Vagina (tissue), 2 donors: ENCODE results near the gene C3orf20. TPM values are rescaled to one million over a fixed set of nuclear protein-coding genes. Genes with fewer than 3 reads are reported as not detected.

Experiments used
- DNase-seq, 2 donors: peaks; one replicate each; pipeline ENCODE4 v3.0.0-alpha.2; 2017; ENCODE audit errors: extremely low spot score in 2 of 2
- H3K27ac ChIP-seq: fragments of 200-600 bp; sonication (generic); one replicate; pipeline ENCODE4 v1.5.1; 2019
- H3K27me3 ChIP-seq: fragments of 200-600 bp; sonication (generic); one replicate; pipeline ENCODE4 v1.5.1; 2019
- H3K36me3 ChIP-seq, 2 donors: fragments of 200-600 bp; sonication (generic); one replicate each; pipeline ENCODE4 v1.5.1; 2017 to 2019
- H3K4me1 ChIP-seq: fragments of 200-600 bp; sonication (generic); one replicate; pipeline ENCODE4 v1.5.1; 2019
- H3K4me3 ChIP-seq, 2 donors: fragments of 200-600 bp; sonication (generic); 1 replicate in 1 of 2; 2 replicates in 1 of 2; pipeline ENCODE4 v1.5.1; 2016 to 2019
- H3K9me3 ChIP-seq: fragments of 200-600 bp; sonication (generic); one replicate; pipeline ENCODE4 v1.5.1; 2019
- POLR2A ChIP-seq, 2 donors: fragments of 450-650 bp; IDR thresholded peaks; one replicate each; pipeline ENCODE4 v1.6.1; 2017; ENCODE audit warnings: antibody characterized with exemption in 2 of 2, mild to moderate bottlenecking in 2 of 2, moderate library complexity in 2 of 2
- POLR2AphosphoS5 ChIP-seq, 2 donors: sonication (generic); formaldehyde crosslinking; IDR thresholded peaks; one replicate each; pipeline ENCODE4 v1.9.0; 2017; ENCODE audit warnings: antibody characterized with exemption in 2 of 2, mild to moderate bottlenecking in 2 of 2, low read depth in 1 of 2; ENCODE audit not compliant: insufficient read depth in 1 of 2
- intact Hi-C: fragments of 100-400 bp; cut with DNase I; formaldehyde crosslinking; loops from one replicate; pipeline ENCODE4 v1.15.1; 2023
- total RNA-seq: library from RNA; depleted of rRNA; stranded (reverse); fragments of >200 nt; gene quantifications from one replicate; pipeline ENCODE4 v1.2.3, GENCODE V29; 2016
- TF ChIP-seq, protein P1 (sequence below), 3 experiments: fragments of 450-650 bp in 2 of 3; fragments of 200-600 bp in 1 of 3; sonication (generic) in 1 of 3; IDR thresholded peaks; one replicate each; pipeline ENCODE4 v1.5.1; 2017 to 2019; ENCODE audit warnings: antibody characterized with exemption in 3 of 3, mild to moderate bottlenecking in 2 of 3, moderate library complexity in 2 of 3

The C3orf20 gene
- total RNA-seq, 1 donor from 2014 or later = 0.49 TPM

DNA sequence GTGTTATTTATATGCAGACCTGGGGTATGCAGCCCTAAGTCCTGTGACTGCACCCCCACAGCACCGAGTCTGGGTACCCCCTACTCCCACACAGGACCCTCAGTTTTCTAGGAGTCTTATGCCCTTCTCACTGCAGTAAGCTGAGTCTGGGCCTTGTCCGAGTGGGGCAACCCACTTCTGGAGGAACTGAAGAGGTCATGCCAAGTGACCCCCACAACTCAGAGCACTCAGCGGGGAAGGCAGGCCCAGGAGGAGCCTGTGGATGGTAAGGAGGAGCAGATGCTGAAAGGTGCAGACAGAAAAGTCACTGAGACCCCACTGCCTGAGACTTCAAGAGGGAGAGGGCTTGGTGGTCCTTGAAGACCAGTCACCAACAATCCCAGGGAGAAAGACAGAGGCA, 87.8 kb downstream of the C3orf20 start:
- no peak overlapping the region for H3K27ac ChIP-seq
- H3K4me3 ChIP-seq = no peak overlapping the region
- DNase-seq = no peak
- no peaks in the 10 kb centered on the region for H3K36me3 ChIP-seq
- TF ChIP-seq POLR2A (IDR thresholded peaks at IDR 0.05) = no peak
- TF ChIP-seq, protein P1, sequence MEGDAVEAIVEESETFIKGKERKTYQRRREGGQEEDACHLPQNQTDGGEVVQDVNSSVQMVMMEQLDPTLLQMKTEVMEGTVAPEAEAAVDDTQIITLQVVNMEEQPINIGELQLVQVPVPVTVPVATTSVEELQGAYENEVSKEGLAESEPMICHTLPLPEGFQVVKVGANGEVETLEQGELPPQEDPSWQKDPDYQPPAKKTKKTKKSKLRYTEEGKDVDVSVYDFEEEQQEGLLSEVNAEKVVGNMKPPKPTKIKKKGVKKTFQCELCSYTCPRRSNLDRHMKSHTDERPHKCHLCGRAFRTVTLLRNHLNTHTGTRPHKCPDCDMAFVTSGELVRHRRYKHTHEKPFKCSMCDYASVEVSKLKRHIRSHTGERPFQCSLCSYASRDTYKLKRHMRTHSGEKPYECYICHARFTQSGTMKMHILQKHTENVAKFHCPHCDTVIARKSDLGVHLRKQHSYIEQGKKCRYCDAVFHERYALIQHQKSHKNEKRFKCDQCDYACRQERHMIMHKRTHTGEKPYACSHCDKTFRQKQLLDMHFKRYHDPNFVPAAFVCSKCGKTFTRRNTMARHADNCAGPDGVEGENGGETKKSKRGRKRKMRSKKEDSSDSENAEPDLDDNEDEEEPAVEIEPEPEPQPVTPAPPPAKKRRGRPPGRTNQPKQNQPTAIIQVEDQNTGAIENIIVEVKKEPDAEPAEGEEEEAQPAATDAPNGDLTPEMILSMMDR (IDR thresholded peaks at IDR 0.05) = no peak
- no peak for TF ChIP-seq POLR2AphosphoS5 (IDR thresholded peaks at IDR 0.05; ENCODE audit: insufficient read depth in 1 of 2, low read depth in 1 of 2)
- H3K4me1 ChIP-seq = no peaks in the 10 kb centered on the region
- H3K27me3 ChIP-seq = no peaks in the 10 kb centered on the region
- intact Hi-C loops = no loop called here
- no peaks in the 10 kb centered on the region for H3K9me3 ChIP-seq

DNA sequence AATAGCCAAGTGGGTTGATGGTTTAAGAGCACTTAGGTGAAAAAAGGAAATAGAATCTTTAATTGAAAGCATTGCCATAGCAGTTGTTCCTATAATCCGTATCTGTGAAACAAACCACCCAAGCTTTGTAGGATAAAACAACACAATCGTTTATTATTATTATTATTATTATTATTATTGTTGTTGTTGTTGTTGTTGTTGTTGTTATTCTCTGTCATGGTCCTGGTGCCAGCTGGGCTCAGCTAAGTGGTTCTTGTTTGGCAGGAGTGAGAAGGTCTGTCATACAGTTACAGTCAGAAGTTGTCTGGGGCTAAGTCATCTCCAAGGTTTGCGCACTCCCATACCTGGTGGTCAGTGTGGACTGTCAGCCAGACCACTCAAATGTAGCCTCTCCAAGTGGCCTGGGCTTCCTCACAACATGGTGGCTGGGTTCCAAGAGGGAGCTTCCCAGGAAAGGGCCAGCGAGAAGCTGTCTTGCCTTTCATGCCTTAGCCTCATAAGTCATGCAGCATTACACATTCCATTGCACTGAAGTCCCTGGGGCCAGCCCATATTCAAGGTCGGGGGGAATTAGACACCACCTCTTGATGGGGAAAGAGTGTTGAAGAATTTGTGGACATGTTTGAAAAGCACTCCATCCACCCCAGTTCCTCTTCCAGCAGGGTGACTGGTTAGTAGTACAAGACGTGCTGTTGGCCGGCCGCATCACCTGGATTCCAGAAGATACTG, 89.6 kb downstream of the C3orf20 start:
- Histone ChIP-seq H3K27me3 (no peaks in the 10 kb centered on the region), H3K4me1 (no peaks in the 10 kb centered on the region), H3K27ac (no peak overlapping the region), H3K4me3 (no peak overlapping the region), H3K36me3 (no peaks in the 10 kb centered on the region), H3K9me3 (no peaks in the 10 kb centered on the region)
- TF ChIP-seq, protein P1 (IDR thresholded peaks at IDR 0.05) = no peak
- TF ChIP-seq POLR2AphosphoS5 (IDR thresholded peaks at IDR 0.05; ENCODE audit: insufficient read depth in 1 of 2, low read depth in 1 of 2) (no peak), POLR2A (IDR thresholded peaks at IDR 0.05) (no peak)
- DNase-seq = no peak
- intact Hi-C loops = no loop called here

DNA sequence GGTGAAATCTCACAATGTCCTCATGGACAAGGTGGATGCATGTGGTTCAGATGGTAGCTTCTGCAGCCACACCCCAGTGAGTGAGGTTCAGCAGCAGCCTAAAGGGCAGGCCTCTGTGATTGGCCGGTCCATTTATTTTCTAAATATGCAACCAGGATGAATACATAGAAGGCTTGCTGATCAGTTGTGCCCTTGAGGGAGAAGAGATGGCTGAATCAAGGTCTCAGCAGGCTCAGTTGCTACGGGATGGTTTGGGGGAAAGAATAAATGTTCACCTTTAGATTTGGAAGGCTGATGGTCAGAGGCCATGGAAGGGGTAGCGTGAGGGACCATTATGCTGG, 90.1 kb downstream of the C3orf20 start:
- no peaks in the 10 kb centered on the region for H3K36me3 ChIP-seq
- intact Hi-C loops = no loop called here
- H3K27ac ChIP-seq = no peak overlapping the region
- no peak overlapping the region for H3K4me3 ChIP-seq
- no peaks in the 10 kb centered on the region for H3K27me3 ChIP-seq
- TF ChIP-seq POLR2A (IDR thresholded peaks at IDR 0.05) (no peak), POLR2AphosphoS5 (IDR thresholded peaks at IDR 0.05; ENCODE audit: insufficient read depth in 1 of 2, low read depth in 1 of 2) (no peak)
- TF ChIP-seq, protein P1 (IDR thresholded peaks at IDR 0.05) = no peak
- H3K9me3 ChIP-seq = no peaks in the 10 kb centered on the region
- no peaks in the 10 kb centered on the region for H3K4me1 ChIP-seq
- DNase-seq = no peak

DNA sequence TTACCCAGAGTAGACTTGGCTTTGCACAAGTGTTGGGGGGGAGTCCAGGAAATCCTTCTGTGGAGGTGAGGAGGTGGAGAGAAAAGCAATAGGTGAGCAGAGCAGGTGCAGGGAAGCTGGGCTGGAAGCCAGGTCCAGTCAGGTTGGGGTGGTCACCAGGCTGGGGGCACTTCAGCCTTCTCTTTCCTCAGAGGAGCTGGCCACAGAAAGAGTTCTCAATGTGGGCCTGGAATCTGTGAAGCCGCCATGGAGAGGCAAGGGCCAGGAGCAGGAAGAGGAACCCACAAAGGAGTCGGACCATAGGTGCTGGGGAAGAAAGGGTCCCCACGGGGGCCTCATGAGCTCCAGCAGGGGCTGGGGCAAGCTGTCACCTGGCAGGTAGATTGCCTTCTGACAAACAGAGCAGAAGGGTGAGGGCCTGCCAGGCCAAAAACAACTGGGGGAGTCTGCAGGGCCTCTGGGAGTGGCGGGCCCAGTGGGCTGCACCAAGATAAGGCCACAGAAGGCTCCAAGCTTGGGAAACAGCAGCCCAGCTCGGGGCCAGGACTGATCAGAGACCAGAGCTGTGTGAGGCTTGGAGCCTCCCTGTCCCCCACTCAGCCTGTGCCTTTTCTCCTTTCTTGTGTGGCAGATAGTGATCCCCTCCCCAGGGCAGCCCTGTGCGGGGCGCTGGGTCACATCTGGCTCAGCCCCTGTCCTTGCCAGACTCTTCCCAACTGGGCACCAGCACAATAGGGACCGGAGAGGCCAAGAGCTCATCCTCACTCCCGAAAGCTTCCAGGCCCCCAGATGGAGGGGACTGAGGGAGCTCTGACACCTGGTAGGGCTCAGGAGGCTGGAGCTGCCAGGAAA, 90.9 kb downstream of the C3orf20 start:
- Histone ChIP-seq H3K36me3 (no peaks in the 10 kb centered on the region), H3K27me3 (no peaks in the 10 kb centered on the region), H3K4me1 (no peaks in the 10 kb centered on the region), H3K27ac (no peak overlapping the region), H3K4me3 (no peak overlapping the region), H3K9me3 (no peaks in the 10 kb centered on the region)
- TF ChIP-seq, protein P1 (IDR thresholded peaks at IDR 0.05) = no peak
- TF ChIP-seq POLR2AphosphoS5 (IDR thresholded peaks at IDR 0.05; ENCODE audit: insufficient read depth in 1 of 2, low read depth in 1 of 2) (no peak), POLR2A (IDR thresholded peaks at IDR 0.05) (no peak)
- no peak for DNase-seq
- intact Hi-C loops = no loop called here
